Activated B cell treated with CpG ODN at 0.5 μM for 24 hours (primary cell): ENCODE data around the gene EGFLAM. TPM values are rescaled to one million over a fixed set of nuclear protein-coding genes. Genes with fewer than 3 reads are reported as not detected.

Experiments
- ATAC-seq: fragments of 200-7000 bp; cut with Tn5 transposase; one replicate; pipeline ENCODE4 v1.10.0; 2021; ENCODE audit warnings: low read depth, mild to moderate bottlenecking, moderate library complexity
- CTCF ChIA-PET: fragments of 350-600 bp; sonication (Branson Sonifier 250); formaldehyde crosslinking; loops from one replicate; lab custom pipeline; 2021; ENCODE audit warnings: antibody characterized with exemption; lab: Charles Lee
- POLR2A ChIA-PET: fragments of 350-600 bp; sonication (Branson Sonifier 250); formaldehyde crosslinking; loops from one replicate; lab custom pipeline; 2021; ENCODE audit warnings: antibody characterized with exemption; lab: Charles Lee
- DNase-seq: peaks from one replicate; pipeline ENCODE4 v3.0.0; 2022
- H3K27ac Mint-ChIP-seq: one replicate; pipeline ENCODE4 v1.8.0; 2020; ENCODE audit warnings: mixed read lengths
- H3K27me3 Mint-ChIP-seq: one replicate; pipeline ENCODE4 v1.8.0; 2021; ENCODE audit warnings: mixed read lengths
- H3K36me3 Mint-ChIP-seq: one replicate; pipeline ENCODE4 v1.8.0; 2021; ENCODE audit warnings: low read depth, mixed read lengths
- H3K4me1 Mint-ChIP-seq: one replicate; pipeline ENCODE4 v1.8.0; 2021; ENCODE audit warnings: mixed read lengths
- H3K4me3 Mint-ChIP-seq: one replicate; pipeline ENCODE4 v1.8.0; 2020; ENCODE audit warnings: mild to moderate bottlenecking, mixed read lengths
- H3K9me3 Mint-ChIP-seq: one replicate; pipeline ENCODE4 v1.8.0; 2020; ENCODE audit warnings: mixed read lengths
- CTCF ChIP-seq: fragments of 200-600 bp; IDR thresholded peaks from one replicate; pipeline ENCODE4 v1.8.0; 2022; ENCODE audit warnings: antibody characterized with exemption, mild to moderate bottlenecking
- intact Hi-C: fragments of 100-400 bp; cut with micrococcal nuclease; formaldehyde crosslinking; loops from one replicate; pipeline ENCODE4 v1.15.1; 2024
- total RNA-seq: library from RNA; stranded (reverse); gene quantifications from 2 replicates; pipeline ENCODE4 v1.2.3, GENCODE V29; 2022

EGFLAM gene
- total RNA-seq, 1 donor from 2014 or later = not detected

GRCh38 chr5:38253759-38254158 lies 4.6 kb upstream of the EGFLAM start:
- H3K4me3 Mint-ChIP-seq = no peak overlapping the region
- TF ChIP-seq CTCF = no peak
- H3K27me3 Mint-ChIP-seq = peaks cover 30% of the 10 kb centered on the region
- ATAC-seq (no peak), DNase-seq (no peak)
- ChIA-PET CTCF (no interaction called here), POLR2A (no interaction called here)
- peaks cover 5% of the 10 kb centered on the region for H3K9me3 Mint-ChIP-seq
- no peak overlapping the region for H3K27ac Mint-ChIP-seq
- no peaks in the 10 kb centered on the region for H3K36me3 Mint-ChIP-seq
- intact Hi-C loops = no loop called here
- H3K4me1 Mint-ChIP-seq = peaks cover under 1% of the 10 kb centered on the region

GRCh38 chr5:38257308-38258041 lies 884 bp upstream of the EGFLAM start:
- Mint-ChIP-seq H3K4me3 (no peak overlapping the region), H3K27ac (no peak overlapping the region), H3K36me3 (no peaks in the 10 kb centered on the region), H3K27me3 (peaks cover 54% of the 10 kb centered on the region), H3K4me1 (peaks cover 6% of the 10 kb centered on the region), H3K9me3 (peaks cover 5% of the 10 kb centered on the region)
- POLR2A ChIA-PET = no interaction called here
- TF ChIP-seq CTCF = no peak
- no peak for DNase-seq
- intact Hi-C loops = no loop called here
- CTCF ChIA-PET = no interaction called here
- no peak for ATAC-seq

- H3K4me3 Mint-ChIP-seq = no peak overlapping the region
- no peak overlapping the region for H3K27ac Mint-ChIP-seq
- H3K4me1 Mint-ChIP-seq = peaks cover 6% of the 10 kb centered on the region
- no peaks in the 10 kb centered on the region for H3K36me3 Mint-ChIP-seq
- POLR2A ChIA-PET = no interaction called here
- H3K9me3 Mint-ChIP-seq = peaks cover 5% of the 10 kb centered on the region
- DNase-seq = no peak
- intact Hi-C loops = no loop called here
- CTCF ChIA-PET = no interaction called here
- ATAC-seq = no peak
- peaks cover 56% of the 10 kb centered on the region for H3K27me3 Mint-ChIP-seq
- no peak for TF ChIP-seq CTCF
These were observed 379 bp upstream of the EGFLAM start for GRCh38 chr5:38258042-38258318.

GRCh38 chr5:38259062-38259808 lies 876 bp downstream of the EGFLAM start:
- TF ChIP-seq CTCF = no peak
- no peaks in the 10 kb centered on the region for H3K36me3 Mint-ChIP-seq
- DNase-seq (no peak), ATAC-seq (no peak)
- POLR2A ChIA-PET = no interaction called here
- peaks cover 60% of the 10 kb centered on the region for H3K27me3 Mint-ChIP-seq
- peak overlapping the region; percentile 11 for H3K4me3 Mint-ChIP-seq
- no peaks in the 10 kb centered on the region for H3K9me3 Mint-ChIP-seq
- peaks cover 6% of the 10 kb centered on the region for H3K4me1 Mint-ChIP-seq
- CTCF ChIA-PET = no interaction called here
- H3K27ac Mint-ChIP-seq = no peak overlapping the region
- intact Hi-C loops = no loop called here

- TF ChIP-seq CTCF = no peak
- H3K4me3 Mint-ChIP-seq = no peak overlapping the region
- no peak for DNase-seq
- ChIA-PET CTCF (no interaction called here), POLR2A (no interaction called here)
- peaks cover 6% of the 10 kb centered on the region for H3K4me1 Mint-ChIP-seq
- H3K27me3 Mint-ChIP-seq = peaks cover 62% of the 10 kb centered on the region
- intact Hi-C loops = no loop called here
- no peak for ATAC-seq
- no peaks in the 10 kb centered on the region for H3K9me3 Mint-ChIP-seq
- H3K27ac Mint-ChIP-seq = no peak overlapping the region
- no peaks in the 10 kb centered on the region for H3K36me3 Mint-ChIP-seq
These were observed 1.4 kb downstream of the EGFLAM start for GRCh38 chr5:38259809-38260160.
